K562 (cell line): ENCODE results near the gene GJC2. TPM values are rescaled to one million over a fixed set of nuclear protein-coding genes. Genes with fewer than 3 reads are reported as not detected.

Experiments
- ATF2 ChIP-seq: sonication (generic); formaldehyde crosslinking; IDR thresholded peaks from 2 replicates; pipeline ENCODE4 v1.8.1; 2022; ENCODE audit warnings: missing genetic modification reagents
- CUX1 ChIP-seq: fragments of 200-800 bp; sonication (Bioruptor generic); IDR thresholded peaks from 2 replicates; pipeline ENCODE4 v1.6.1; 2016; ENCODE audit warnings: missing genetic modification characterization, missing compliant biosample characterization
- FOXK2 ChIP-seq, 2 experiments: fragments of 450-650 bp; IDR thresholded peaks in 1 of 2; conservative IDR thresholded peaks in 1 of 2; 2 replicates each; pipeline ENCODE4 v1.6.1; 2016; ENCODE audit warnings: low read depth in 2 of 2, mild to moderate bottlenecking in 1 of 2
- GTF2B ChIP-seq: IDR thresholded peaks from 2 replicates; pipeline ENCODE4 v1.6.1; 2011; ENCODE audit not compliant: insufficient read length; ENCODE audit errors: extremely low read depth
- ILF3 ChIP-seq: fragments of 450-650 bp; IDR thresholded peaks from 2 replicates; pipeline ENCODE4 v1.6.1; 2018; ENCODE audit warnings: antibody characterized with exemption, mild to moderate bottlenecking, moderate library complexity, borderline replicate concordance
- MAZ ChIP-seq, 2 experiments: fragments of 450-650 bp in 1 of 2; sonication (generic) in 1 of 2; formaldehyde crosslinking; IDR thresholded peaks in 1 of 2; conservative IDR thresholded peaks in 1 of 2; 2 replicates each; pipeline versions ENCODE4 v1.4.0 to v1.5.0; 2020; ENCODE audit warnings: mild to moderate bottlenecking in 1 of 2, missing genetic modification reagents in 1 of 2
- PCBP1 ChIP-seq: fragments of 200-400 bp; formaldehyde crosslinking; IDR thresholded peaks from 2 replicates; pipeline ENCODE4 v1.6.1; 2018; ENCODE audit warnings: mild to moderate bottlenecking, low read depth, low read length; ENCODE audit not compliant: poor library complexity, severe bottlenecking
- PHF20 ChIP-seq: fragments of 450-650 bp; IDR thresholded peaks from 2 replicates; pipeline ENCODE4 v1.6.1; 2018; ENCODE audit not compliant: partially characterized antibody
- SMARCB1 ChIP-seq: IDR thresholded peaks from 2 replicates; pipeline ENCODE4 v1.6.1; 2011; ENCODE audit warnings: improper control_type of control experiment, low read depth; ENCODE audit not compliant: insufficient read length
- ZBTB33 ChIP-seq: sonication (generic); formaldehyde crosslinking; IDR thresholded peaks from 2 replicates; pipeline ENCODE4 v1.8.1; 2023; ENCODE audit warnings: mild to moderate bottlenecking, missing genetic modification reagents
- ZNF449 ChIP-seq: fragments of 250-450 bp; sonication (Bioruptor Pico); IDR thresholded peaks from 2 replicates; pipeline ENCODE4 v1.8.0; 2022; ENCODE audit warnings: moderate library complexity, mild to moderate bottlenecking, inconsistent platforms
- ZNF551 ChIP-seq: fragments of 250-450 bp; sonication (Bioruptor Pico); IDR thresholded peaks from 2 replicates; pipeline ENCODE4 v1.5.0; 2021; ENCODE audit warnings: mild to moderate bottlenecking, moderate library complexity
- ZNF830 ChIP-seq: fragments of 250-450 bp; sonication (Bioruptor Pico); IDR thresholded peaks from 2 replicates; pipeline ENCODE4 v1.5.0; 2021; ENCODE audit warnings: mild to moderate bottlenecking
- polyA plus RNA-seq, 8 experiments: library from polyadenylated mRNA; depleted of rRNA in 4 of 8; stranded (reverse) in 5 of 8; unstranded in 3 of 8; fragments of >200 nt; fragmentation: Nextera tagmentation in 2 of 8; fragmentation: Illumina TruSeq in 1 of 8; extraction: Ambion mirVana in 2 of 8; extraction: Trizol in 1 of 8; gene quantifications; 2 replicates each; pipeline versions ENCODE4 v1.2.1 to v1.2.3, GENCODE V29; 2011 to 2014; ENCODE audit warnings: inconsistent platforms in 1 of 8, missing spikeins in 1 of 8
- total RNA-seq, 7 experiments: library from RNA; depleted of rRNA in 6 of 7; stranded (reverse); fragments of >200 nt in 6 of 7; fragmentation: Illumina TruSeq in 2 of 7; extraction: Trizol in 2 of 7; gene quantifications; 2 replicates each; pipeline versions ENCODE4 v1.2.1 to v1.2.3, GENCODE V29; 2011 to 2021; ENCODE audit warnings: low replicate concordance in 1 of 7

GJC2 gene
- total and polyA plus RNA-seq, 9 of the 15 experiments (the other 6 are each of a cell fraction or from before 2014, with no cell fraction given) = 0.03 to 0.62 (median 0.11) TPM; not detected in 2

DNA sequence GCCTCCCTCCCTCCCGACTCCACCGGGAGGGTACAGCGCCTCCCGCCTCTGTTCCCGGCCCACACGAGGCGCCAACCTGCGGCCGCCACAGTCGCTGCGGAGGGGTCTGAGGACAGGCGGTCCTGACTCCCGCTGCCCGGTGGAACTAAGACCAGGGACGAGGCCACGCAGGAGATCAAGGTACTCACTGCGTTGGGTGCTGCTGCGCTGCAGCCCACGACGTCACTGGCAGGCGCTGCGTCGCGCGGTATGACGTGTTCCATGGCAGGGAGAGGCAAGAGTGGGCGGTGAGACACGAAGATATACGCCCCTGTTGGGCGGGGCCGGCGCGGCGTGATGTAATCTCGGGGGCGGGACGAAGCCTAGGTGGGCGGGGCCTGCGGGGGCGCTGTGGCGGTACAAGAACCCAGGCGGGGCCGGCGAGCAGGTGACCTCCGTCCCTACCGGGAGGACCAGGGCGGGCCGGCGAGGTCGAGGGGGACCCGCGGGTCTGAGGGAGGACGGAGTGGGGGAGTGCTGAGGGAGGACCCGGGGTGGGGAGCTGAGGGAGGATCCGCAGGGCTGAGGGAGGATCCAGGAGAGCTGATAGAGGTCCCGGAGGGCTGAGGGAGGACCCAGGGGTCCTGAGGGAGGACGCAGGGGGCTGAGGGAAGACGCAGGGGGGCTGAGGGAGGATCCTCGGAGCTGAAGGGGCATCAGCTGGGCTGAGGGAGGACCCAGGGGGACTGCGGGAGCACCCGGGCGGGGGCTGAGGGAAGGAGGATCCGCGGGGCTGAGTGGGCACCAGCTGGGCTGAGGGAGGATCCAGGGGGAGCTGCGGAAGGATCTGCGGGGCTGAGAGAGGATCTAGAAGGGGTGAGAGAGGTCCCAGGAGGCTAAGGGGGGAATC, 40.4 kb upstream of the GJC2 start, which contains the start of gene MRPL55 (continued):
- TF ChIP-seq ATF2 (CRISPR knock-in tag) (no peak; the same call in 1 of the 2 replicates), MAZ (CRISPR knock-in tag; conservative IDR thresholded peaks at IDR 0.05 in 1 of 2, IDR thresholded peaks at IDR 0.05 in 1 of 2) (peak; percentile 82 to 87), FOXK2 (conservative IDR thresholded peaks at IDR 0.05 in 1 of 2, IDR thresholded peaks at IDR 0.05 in 1 of 2; ENCODE audit: low read depth in 2 of 2) (peak; percentile 91 to 92), PCBP1 (no peak), CUX1 (CRISPR knock-in tag) (no peak), ILF3 (no peak), ZBTB33 (CRISPR knock-in tag) (peak; percentile 51; the same call in 1 of the 2 replicates), PHF20 (peak; percentile 97), ZNF551 (no peak), SMARCB1 (no peak), ZNF830 (CRISPR knock-in tag) (no peak), GTF2B (no peak), ZNF449 (CRISPR knock-in tag) (no peak)
